GM23338 (cell line): ENCODE data around the gene DMTF1. TPM values are rescaled to one million over a fixed set of nuclear protein-coding genes. Genes with fewer than 3 reads are reported as not detected.
A peak's percentile ranks its signal among the peaks of the same experiment; 100 is the strongest.

Experiments
- ATAC-seq: fragments of 200-7000 bp; cut with Tn5 transposase; 3 replicates; pipeline ENCODE4 v1.9.1; 2020
- DNase-seq: peaks from one replicate; pipeline ENCODE4 v3.0.0-alpha.2; 2015; ENCODE audit warnings: low spot score
- H2AFZ ChIP-seq: fragments of 200-600 bp; sonication (generic); 2 replicates; pipeline ENCODE4 v1.8.0; 2016; ENCODE audit warnings: antibody characterized with exemption, mild to moderate bottlenecking, moderate library complexity
- H3F3A ChIP-seq: fragments of 200-600 bp; sonication (generic); replicated peaks from 2 replicates; pipeline ENCODE4 v1.8.0; 2017; ENCODE audit warnings: antibody characterized with exemption, mixed run types, low read depth
- H3K27ac ChIP-seq: fragments of 200-600 bp; sonication (generic); 2 replicates; pipeline ENCODE4 v1.6.1; 2016; ENCODE audit warnings: low read depth
- H3K27me3 ChIP-seq: fragments of 200-600 bp; sonication (generic); 2 replicates; pipeline ENCODE4 v1.8.0; 2016; ENCODE audit warnings: mild to moderate bottlenecking, mixed run types, moderate library complexity; ENCODE audit not compliant: insufficient read depth
- H3K36me3 ChIP-seq: fragments of 200-600 bp; sonication (generic); 2 replicates; pipeline ENCODE4 v1.8.0; 2016; ENCODE audit warnings: mild to moderate bottlenecking; ENCODE audit not compliant: insufficient read depth
- H3K4me1 ChIP-seq: fragments of 200-600 bp; sonication (generic); 2 replicates; pipeline ENCODE4 v1.8.0; 2016; ENCODE audit warnings: mild to moderate bottlenecking, moderate library complexity; ENCODE audit not compliant: insufficient read depth
- H3K4me2 ChIP-seq: fragments of 200-600 bp; sonication (generic); 2 replicates; pipeline ENCODE4 v1.7.1; 2017; ENCODE audit warnings: mixed run types
- H3K4me3 ChIP-seq: fragments of 200-600 bp; sonication (generic); 2 replicates; pipeline ENCODE4 v1.6.1; 2016; ENCODE audit warnings: mixed run types
- H3K79me2 ChIP-seq: fragments of 200-600 bp; sonication (generic); replicated peaks from 2 replicates; pipeline ENCODE4 v1.8.0; 2017; ENCODE audit warnings: mild to moderate bottlenecking; ENCODE audit not compliant: insufficient read depth
- H3K9me2 ChIP-seq: fragments of 200-600 bp; sonication (generic); 2 replicates; pipeline ENCODE4 v1.8.0; 2017; ENCODE audit not compliant: insufficient read depth
- H4K20me1 ChIP-seq: fragments of 200-600 bp; sonication (generic); replicated peaks from 2 replicates; pipeline ENCODE4 v1.8.0; 2017; ENCODE audit warnings: mild to moderate bottlenecking; ENCODE audit not compliant: insufficient read depth
- H3K27ac Mint-ChIP-seq: 2 replicates; pipeline ENCODE4 v1.8.0; 2020; ENCODE audit warnings: inconsistent platforms, mild to moderate bottlenecking, moderate library complexity, mixed read lengths
- H3K27me3 Mint-ChIP-seq: 3 replicates; pipeline ENCODE4 v1.8.0; 2022; ENCODE audit warnings: low read depth, mild to moderate bottlenecking, moderate library complexity, mixed read lengths, inconsistent platforms; ENCODE audit not compliant: insufficient read depth, poor library complexity
- H3K36me3 Mint-ChIP-seq: 3 replicates; pipeline ENCODE4 v1.8.0; 2021; ENCODE audit warnings: low read depth, mild to moderate bottlenecking, inconsistent platforms, moderate library complexity, mixed read lengths
- H3K4me1 Mint-ChIP-seq: 3 replicates; pipeline ENCODE4 v1.8.0; 2020; ENCODE audit warnings: mild to moderate bottlenecking, inconsistent platforms, mixed read lengths
- H3K4me3 Mint-ChIP-seq: 3 replicates; pipeline ENCODE4 v1.8.0; 2021; ENCODE audit warnings: moderate library complexity, mild to moderate bottlenecking, inconsistent platforms, mixed read lengths
- H3K9me3 Mint-ChIP-seq: 3 replicates; pipeline ENCODE4 v1.8.0; 2020; ENCODE audit warnings: moderate library complexity, mild to moderate bottlenecking, inconsistent platforms, mixed read lengths
- CREB1 ChIP-seq: fragments of 250-450 bp; sonication (Bioruptor Pico); IDR thresholded peaks from 2 replicates; pipeline ENCODE4 v1.5.0; 2020; ENCODE audit warnings: low read depth, mild to moderate bottlenecking, moderate library complexity
- CTCF ChIP-seq, 2 experiments: fragments of 200-600 bp in 1 of 2; sonication (generic) in 1 of 2; conservative IDR thresholded peaks; 2 replicates each; pipeline versions ENCODE4 v1.5.1 to v1.6.1; 2016 to 2017; ENCODE audit warnings: antibody characterized with exemption in 2 of 2, low read depth in 2 of 2, mild to moderate bottlenecking in 2 of 2, moderate library complexity in 1 of 2
- EZH2 ChIP-seq: fragments of 200-600 bp; sonication (generic); IDR thresholded peaks from one replicate; pipeline ENCODE4 v1.8.0; 2017; ENCODE audit warnings: antibody characterized with exemption, mild to moderate bottlenecking, low read depth; ENCODE audit not compliant: unreplicated experiment
- EZH2phosphoT487 ChIP-seq: fragments of 200-600 bp; sonication (generic); IDR thresholded peaks from one replicate; pipeline ENCODE4 v1.8.1; 2018; ENCODE audit warnings: antibody characterized with exemption; ENCODE audit not compliant: unreplicated experiment
- JUNB ChIP-seq: IDR thresholded peaks from one replicate; pipeline ENCODE4 v1.6.1; 2016; ENCODE audit warnings: antibody characterized with exemption; ENCODE audit not compliant: unreplicated experiment
- NANOG ChIP-seq: IDR thresholded peaks from 2 replicates; pipeline ENCODE4 v1.6.1; 2016; ENCODE audit warnings: antibody characterized with exemption, borderline replicate concordance
- POLR2AphosphoS5 ChIP-seq: IDR thresholded peaks from 2 replicates; pipeline ENCODE4 v1.6.1; 2016; ENCODE audit warnings: antibody characterized with exemption, low read depth
- REST ChIP-seq: IDR thresholded peaks from one replicate; pipeline ENCODE4 v1.6.1; 2018; ENCODE audit warnings: antibody characterized with exemption; ENCODE audit not compliant: unreplicated experiment
- STAT1 ChIP-seq: IDR thresholded peaks from one replicate; pipeline ENCODE4 v1.6.1; 2016; ENCODE audit warnings: antibody characterized with exemption; ENCODE audit not compliant: unreplicated experiment
- ZNF114 ChIP-seq: fragments of 250-450 bp; sonication (Bioruptor Pico); IDR thresholded peaks from 2 replicates; pipeline ENCODE4 v1.5.0; 2020; ENCODE audit warnings: mild to moderate bottlenecking, moderate library complexity
- ZNF331 ChIP-seq: fragments of 250-450 bp; sonication (Bioruptor Pico); IDR thresholded peaks from 2 replicates; pipeline ENCODE4 v1.5.0; 2020; ENCODE audit warnings: low read depth, mild to moderate bottlenecking, moderate library complexity
- ZNF462 ChIP-seq: fragments of 250-450 bp; sonication (Bioruptor Pico); IDR thresholded peaks from 2 replicates; pipeline ENCODE4 v1.5.0; 2020; ENCODE audit warnings: mild to moderate bottlenecking, moderate library complexity
- polyA plus RNA-seq: library from polyadenylated mRNA; unstranded; fragments of >200 nt; fragmentation: Nextera tagmentation; extraction: Ambion mirVana; gene quantifications from 2 replicates; pipeline ENCODE4 v1.2.1, GENCODE V29; 2016
- total RNA-seq: library from RNA; depleted of rRNA; stranded (reverse); fragments of >200 nt; shearing (Covaris generic); gene quantifications from 2 replicates; pipeline ENCODE4 v1.2.3, GENCODE V29; 2014
- TF ChIP-seq, protein P1 (sequence below): IDR thresholded peaks from 2 replicates; pipeline ENCODE4 v1.6.1; 2016; ENCODE audit warnings: antibody characterized with exemption

The DMTF1 gene
- total and polyA plus RNA-seq, 2 experiments from 2014 or later, result 60.4 to 114 TPM

DNA sequence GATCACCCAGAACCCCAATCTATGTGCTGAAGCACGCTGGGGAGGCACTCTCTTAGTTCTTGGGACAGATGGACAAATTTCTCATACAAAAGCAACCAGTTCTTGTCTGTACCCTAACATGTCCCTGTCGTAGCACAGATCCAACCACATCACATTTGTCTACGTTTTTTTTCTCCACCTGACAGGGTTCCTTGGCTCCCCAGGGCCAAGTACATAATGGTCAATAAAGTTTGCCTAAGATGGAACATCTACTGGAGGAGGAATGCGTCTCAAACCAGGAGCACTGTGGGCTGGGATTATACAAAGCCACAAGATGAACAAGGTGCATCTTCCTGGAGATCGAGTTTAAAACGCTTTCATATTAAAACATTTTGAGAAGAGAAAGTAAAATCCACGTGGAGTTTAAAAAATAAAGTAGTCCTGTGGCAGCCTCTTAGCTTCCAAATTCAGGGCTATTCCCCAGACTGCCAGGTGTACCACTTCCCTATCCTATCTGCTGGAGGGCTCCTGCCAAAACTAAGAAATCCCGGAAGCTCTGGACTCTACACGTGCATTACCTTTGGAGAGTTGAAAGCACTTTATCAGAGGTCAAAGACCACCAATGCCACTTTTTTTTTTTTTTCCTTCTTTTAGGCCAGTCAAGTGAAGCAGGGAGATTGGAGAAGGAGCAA lies 65.9 kb downstream of the DMTF1 start:
- TF ChIP-seq REST (no peak), EZH2 (no peak), CREB1 (CRISPR knock-in tag) (no peak), ZNF114 (CRISPR knock-in tag) (no peak), POLR2AphosphoS5 (no peak), ZNF462 (no peak), STAT1 (no peak), EZH2phosphoT487 (no peak), NANOG (no peak), JUNB (no peak), CTCF (conservative IDR thresholded peaks at IDR 0.05; ENCODE audit: low read depth in 2 of 2) (no peak), ZNF331 (CRISPR knock-in tag) (no peak)
- TF ChIP-seq, protein P1, sequence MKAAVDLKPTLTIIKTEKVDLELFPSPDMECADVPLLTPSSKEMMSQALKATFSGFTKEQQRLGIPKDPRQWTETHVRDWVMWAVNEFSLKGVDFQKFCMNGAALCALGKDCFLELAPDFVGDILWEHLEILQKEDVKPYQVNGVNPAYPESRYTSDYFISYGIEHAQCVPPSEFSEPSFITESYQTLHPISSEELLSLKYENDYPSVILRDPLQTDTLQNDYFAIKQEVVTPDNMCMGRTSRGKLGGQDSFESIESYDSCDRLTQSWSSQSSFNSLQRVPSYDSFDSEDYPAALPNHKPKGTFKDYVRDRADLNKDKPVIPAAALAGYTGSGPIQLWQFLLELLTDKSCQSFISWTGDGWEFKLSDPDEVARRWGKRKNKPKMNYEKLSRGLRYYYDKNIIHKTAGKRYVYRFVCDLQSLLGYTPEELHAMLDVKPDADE, result no peak
- H3K4me2 ChIP-seq, result peak overlapping the region; percentile 96
- H3K36me3 ChIP-seq, result no peaks in the 10 kb centered on the region
- peak overlapping the region; percentile 99; the same call in 1 of the 2 replicates for H3K4me3 ChIP-seq
- DNase-seq (no peak), ATAC-seq (no peak)
- Mint-ChIP-seq H3K9me3 (peaks cover 3% of the 10 kb centered on the region; the same call in 2 of the 3 replicates), H3K4me3 (peak overlapping the region; percentile 93), H3K36me3 (peaks cover 7% of the 10 kb centered on the region; the same call in 2 of the 3 replicates), H3K27ac (no peak overlapping the region), H3K27me3 (peaks cover 17% of the 10 kb centered on the region), H3K4me1 (peaks cover 21% of the 10 kb centered on the region)
- H3K79me2 ChIP-seq, result peaks cover 56% of the 10 kb centered on the region
- H3K27me3 ChIP-seq, result peaks cover 26% of the 10 kb centered on the region
- H3F3A ChIP-seq, result no peaks in the 10 kb centered on the region
- no peaks in the 10 kb centered on the region for H3K9me2 ChIP-seq
- H3K27ac ChIP-seq, result 0 out of 2 replicates have a peak overlapping the region, but pooled peaks have one; percentile 61
- no peak overlapping the region for H2AFZ ChIP-seq
- peaks cover 21% of the 10 kb centered on the region for H4K20me1 ChIP-seq
- H3K4me1 ChIP-seq, result peaks cover 14% of the 10 kb centered on the region
